VCaP (cell line): Measurements from ENCODE around the gene CD109.
A peak's percentile ranks its signal among the peaks of the same experiment; 100 is the strongest.
"Not testable (repeated sequence)": the region's sequence is repeated elsewhere in the genome, so short reads cannot be mapped to it uniquely, and the experiment has no call there.

ENCODE experiments used
- H3K27ac ChIP-seq: fragments of 450-650 bp; 2 replicates; pipeline ENCODE4 v1.5.1; 2017
- CTCF ChIP-seq: fragments of 450-650 bp; conservative IDR thresholded peaks from 2 replicates; pipeline ENCODE4 v1.5.1; 2017; ENCODE audit warnings: mild to moderate bottlenecking, moderate library complexity

Gene CD109

GRCh38 chr6:73671911-73672685 is 23.9 kb upstream of the CD109 start:
- no peak overlapping the region for H3K27ac ChIP-seq
- no peak for TF ChIP-seq CTCF

GRCh38 chr6:73675466-73676098 is 20.4 kb upstream of the CD109 start:
- peak; percentile 93 for TF ChIP-seq CTCF
- no peak overlapping the region for H3K27ac ChIP-seq

GRCh38 chr6:73679009-73679408 is 17.0 kb upstream of the CD109 start:
- no peak overlapping the region for H3K27ac ChIP-seq
- no peak for TF ChIP-seq CTCF

GRCh38 chr6:73679846-73680245 is 16.2 kb upstream of the CD109 start:
- H3K27ac ChIP-seq = not testable (repeated sequence)

GRCh38 chr6:73680289-73680918 is 15.6 kb upstream of the CD109 start:
- no peak for TF ChIP-seq CTCF
- H3K27ac ChIP-seq = no peak overlapping the region

GRCh38 chr6:73683574-73683973 is 12.4 kb upstream of the CD109 start:
- not testable (repeated sequence) for H3K27ac ChIP-seq

GRCh38 chr6:73688351-73688750 is 7.7 kb upstream of the CD109 start:
- no peak for TF ChIP-seq CTCF
- H3K27ac ChIP-seq = no peak overlapping the region

- H3K27ac ChIP-seq = no peak overlapping the region
- TF ChIP-seq CTCF = no peak
Observed at GRCh38 chr6:73690056-73690455, 5.9 kb upstream of the CD109 start.
